Activated CD8-positive, alpha-beta memory T cell treated with anti-CD3 and anti-CD28 coated beads for 36 hours (primary cell): ENCODE measurements around the gene TRIM25. TPM values are rescaled to one million over a fixed set of nuclear protein-coding genes. Genes with fewer than 3 reads are reported as not detected.

Source experiments
- CTCF ChIA-PET: fragments of 350-600 bp; sonication (Branson Sonifier 250); formaldehyde crosslinking; loops from one replicate; lab custom pipeline; 2021; ENCODE audit warnings: antibody characterized with exemption; lab: Charles Lee
- POLR2A ChIA-PET: fragments of 350-600 bp; sonication (Branson Sonifier 250); formaldehyde crosslinking; loops from one replicate; lab custom pipeline; 2021; ENCODE audit warnings: antibody characterized with exemption; lab: Charles Lee
- total RNA-seq, 2 experiments: library from RNA; stranded (reverse); gene quantifications; one replicate each; pipeline ENCODE4 v1.2.3, GENCODE V29; 2021

The TRIM25 gene
- total RNA-seq, 2 experiments from 2014 or later: 65.5 to 65.6 TPM

DNA sequence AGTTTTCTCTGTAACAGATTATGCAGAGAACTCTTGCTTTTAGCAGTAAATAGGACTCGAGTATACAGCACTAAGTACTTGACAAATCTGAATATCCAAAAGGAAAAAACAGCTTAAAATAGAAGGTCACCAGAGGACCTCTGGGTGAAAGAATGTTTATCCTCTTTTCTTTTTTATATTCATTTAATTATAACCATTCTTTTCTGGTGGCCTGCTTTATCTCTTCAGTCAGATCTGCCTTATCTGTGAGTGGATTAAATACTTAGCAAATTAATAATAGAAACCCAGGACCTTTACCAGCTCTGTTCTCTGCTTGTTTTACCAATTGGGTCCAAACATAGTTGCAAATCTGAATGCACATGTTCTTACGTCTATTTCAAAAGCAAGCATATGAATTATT is 71.3 kb downstream of the TRIM25 start:
- ChIA-PET POLR2A (no interaction called here), CTCF (interaction anchor here (0.7 to 1.7 kb wide), 2 partner anchors 23 to 244 kb away, joined by 3 to 4 read pairs; no protein-coding TSS in a partner anchor)

DNA sequence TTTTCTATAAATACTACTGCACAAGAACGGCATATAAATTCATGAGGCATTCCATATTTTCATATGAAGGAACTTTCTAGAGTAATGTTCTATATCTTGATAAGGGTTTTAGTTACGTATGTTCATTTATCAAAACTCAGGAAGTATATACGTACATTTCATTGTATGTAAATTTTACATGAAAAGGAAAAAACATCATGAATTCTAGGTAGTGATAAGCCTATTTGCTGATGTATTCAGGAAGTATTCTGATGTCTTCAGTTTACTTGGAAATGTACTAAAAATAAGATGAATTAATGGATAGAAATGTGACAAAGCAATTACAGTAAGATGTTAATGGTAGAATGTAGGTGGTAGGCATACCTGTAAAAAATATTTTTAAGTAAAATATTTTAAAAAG is 75.2 kb downstream of the TRIM25 start:
- CTCF ChIA-PET: interaction anchor here (1.2 kb wide), 1 partner anchor 19 kb away, joined by 3 read pairs; no protein-coding TSS in a partner anchor
- POLR2A ChIA-PET: no interaction called here

Other genes starting within 250 kb of the TRIM25 start
- 1 to 10 TPM; 2.3 to 3.3 TPM for gene C17orf67, start 80.1 kb downstream of the TRIM25 start, total RNA-seq
- gene DGKE, start 79.9 kb downstream of the TRIM25 start, total RNA-seq: 10 to 100 TPM; 30.7 to 33.9 TPM
- 10 to 100 TPM; 21.5 to 22.5 TPM for gene COIL, start 47.0 kb upstream of the TRIM25 start, total RNA-seq
- gene SCPEP1, start 64.1 kb upstream of the TRIM25 start, total RNA-seq: 10 to 100 TPM; 24.4 to 25.6 TPM
- 10 to 100 TPM; 45.9 to 50.7 TPM for gene AKAP1, start 171.2 kb upstream of the TRIM25 start, total RNA-seq